Esophagus muscularis mucosa (tissue), 4 donors: Measurements from ENCODE around the gene ATP11A. TPM values are rescaled to one million over a fixed set of nuclear protein-coding genes. Genes with fewer than 3 reads are reported as not detected.

Experiments used
- DNase-seq: peaks from one replicate; pipeline ENCODE4 v3.0.0-alpha.2; 2017; ENCODE audit errors: extremely low spot score
- H3K27ac ChIP-seq, 4 donors: fragments of 200-600 bp; sonication (generic); replicated peaks in 1 of 4; 1 replicate in 3 of 4; 2 replicates in 1 of 4; pipeline ENCODE4 v1.5.1; 2016 to 2019; ENCODE audit warnings: mild to moderate bottlenecking in 1 of 4
- H3K27me3 ChIP-seq, 4 donors: fragments of 200-600 bp; sonication (generic); one replicate each; pipeline versions ENCODE4 v1.5.1 to v1.6.0; 2016 to 2019
- H3K36me3 ChIP-seq, 4 donors: fragments of 200-600 bp; sonication (generic); one replicate each; pipeline ENCODE4 v1.5.1; 2016 to 2019
- H3K4me1 ChIP-seq, 4 donors: fragments of 200-600 bp; sonication (generic); one replicate each; pipeline ENCODE4 v1.5.1; 2016 to 2019
- H3K4me3 ChIP-seq, 4 donors: fragments of 200-600 bp; sonication (generic); 1 replicate in 2 of 4; 2 replicates in 2 of 4; pipeline ENCODE4 v1.5.1; 2016 to 2019; ENCODE audit warnings: mild to moderate bottlenecking in 4 of 4, moderate library complexity in 1 of 4
- H3K9me3 ChIP-seq, 4 donors: fragments of 200-600 bp; sonication (generic); 1 replicate in 3 of 4; 2 replicates in 1 of 4; pipeline ENCODE4 v1.5.1; 2016 to 2019
- EP300 ChIP-seq: sonication (generic); formaldehyde crosslinking; IDR thresholded peaks from one replicate; pipeline ENCODE4 v1.6.1; 2017; ENCODE audit warnings: antibody characterized with exemption
- POLR2A ChIP-seq: fragments of 450-650 bp; IDR thresholded peaks from one replicate; pipeline ENCODE4 v1.6.1; 2017; ENCODE audit warnings: antibody characterized with exemption, moderate library complexity, mild to moderate bottlenecking, low read depth
- POLR2AphosphoS5 ChIP-seq, 2 donors: sonication (generic); formaldehyde crosslinking; IDR thresholded peaks; one replicate each; pipeline ENCODE4 v1.6.1; 2017; ENCODE audit warnings: antibody characterized with exemption in 2 of 2
- WGBS: methylation state at CpG from one replicate; pipeline ENCODE4 v1.1.5; 2018; 5-methylcytosine and 5-hydroxymethylcytosine counted together
- intact Hi-C: fragments of 100-400 bp; cut with DNase I; formaldehyde crosslinking; loops from one replicate; pipeline ENCODE4 v1.15.1; 2023
- total RNA-seq, 4 donors: library from RNA; depleted of rRNA; stranded (reverse); fragments of >200 nt; gene quantifications; one replicate each; pipeline versions ENCODE4 v1.1.0 to v1.2.1, GENCODE V29; 2016
- TF ChIP-seq, protein P1 (sequence below), 3 experiments: fragments of 200-600 bp in 2 of 3; fragments of 450-650 bp in 1 of 3; sonication (generic) in 2 of 3; IDR thresholded peaks; one replicate each; pipeline ENCODE4 v1.5.1; 2017 to 2019; ENCODE audit warnings: antibody characterized with exemption in 3 of 3, mild to moderate bottlenecking in 2 of 3, moderate library complexity in 1 of 3

Gene ATP11A
- total RNA-seq, 4 donors from 2014 or later: 11.2 to 27.8 (median 14.3) TPM

DNA sequence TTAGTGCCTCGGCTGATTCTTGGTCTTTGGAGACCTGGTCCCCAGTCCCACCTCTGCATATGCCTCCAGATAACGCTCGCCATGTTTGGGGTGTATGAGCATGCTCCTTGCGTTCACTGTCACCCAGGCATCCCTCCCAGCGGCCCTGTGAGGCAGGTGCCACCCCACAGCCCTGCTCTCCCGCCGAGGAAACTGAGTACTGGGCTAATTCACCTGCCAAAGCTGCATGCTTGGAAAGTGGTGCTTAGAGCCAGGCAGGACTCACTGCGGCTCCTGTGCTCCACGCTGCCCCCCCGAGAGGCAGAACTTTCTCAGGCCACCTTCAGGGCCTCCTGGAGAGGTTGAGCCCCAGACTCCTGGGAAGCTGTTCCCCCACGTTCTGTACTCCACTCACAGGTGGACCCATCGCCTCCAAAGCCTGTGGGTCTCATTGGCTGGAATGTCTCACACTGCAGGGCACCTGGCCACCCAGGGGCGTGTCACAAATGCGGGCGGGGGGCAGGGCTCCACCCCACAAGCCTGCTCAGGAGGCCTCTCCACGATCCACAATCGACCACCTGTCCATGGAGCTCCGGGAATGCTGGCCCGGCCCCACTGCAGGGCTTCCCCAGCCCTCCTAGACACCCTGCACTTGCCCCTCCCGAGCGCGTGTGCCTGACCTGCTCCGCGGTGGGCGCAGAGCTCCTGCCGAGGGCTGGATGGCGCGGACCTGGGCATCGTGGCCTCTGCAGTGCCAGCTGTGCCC is 64.6 kb downstream of the ATP11A start:
- intact Hi-C loops: no loop called here
- Histone ChIP-seq H3K4me3 (no peak overlapping the region), H3K4me1 (peaks cover 9 to 29% (median 19%) of the 10 kb centered on the region in 4 donors), H3K36me3 (peaks cover 0 to 4% (median 0%) of the 10 kb centered on the region in 4 donors), H3K9me3 (no peaks in the 10 kb centered on the region), H3K27ac (no peak overlapping the region), H3K27me3 (no peaks in the 10 kb centered on the region)
- DNase-seq: no peak
- TF ChIP-seq POLR2A (no peak), POLR2AphosphoS5 (IDR thresholded peaks at IDR 0.05) (no peak), EP300 (no peak)
- TF ChIP-seq, protein P1, sequence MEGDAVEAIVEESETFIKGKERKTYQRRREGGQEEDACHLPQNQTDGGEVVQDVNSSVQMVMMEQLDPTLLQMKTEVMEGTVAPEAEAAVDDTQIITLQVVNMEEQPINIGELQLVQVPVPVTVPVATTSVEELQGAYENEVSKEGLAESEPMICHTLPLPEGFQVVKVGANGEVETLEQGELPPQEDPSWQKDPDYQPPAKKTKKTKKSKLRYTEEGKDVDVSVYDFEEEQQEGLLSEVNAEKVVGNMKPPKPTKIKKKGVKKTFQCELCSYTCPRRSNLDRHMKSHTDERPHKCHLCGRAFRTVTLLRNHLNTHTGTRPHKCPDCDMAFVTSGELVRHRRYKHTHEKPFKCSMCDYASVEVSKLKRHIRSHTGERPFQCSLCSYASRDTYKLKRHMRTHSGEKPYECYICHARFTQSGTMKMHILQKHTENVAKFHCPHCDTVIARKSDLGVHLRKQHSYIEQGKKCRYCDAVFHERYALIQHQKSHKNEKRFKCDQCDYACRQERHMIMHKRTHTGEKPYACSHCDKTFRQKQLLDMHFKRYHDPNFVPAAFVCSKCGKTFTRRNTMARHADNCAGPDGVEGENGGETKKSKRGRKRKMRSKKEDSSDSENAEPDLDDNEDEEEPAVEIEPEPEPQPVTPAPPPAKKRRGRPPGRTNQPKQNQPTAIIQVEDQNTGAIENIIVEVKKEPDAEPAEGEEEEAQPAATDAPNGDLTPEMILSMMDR (IDR thresholded peaks at IDR 0.05): no peak
- WGBS: 97% methylated on average over 19 of the region's 29 CpGs

DNA sequence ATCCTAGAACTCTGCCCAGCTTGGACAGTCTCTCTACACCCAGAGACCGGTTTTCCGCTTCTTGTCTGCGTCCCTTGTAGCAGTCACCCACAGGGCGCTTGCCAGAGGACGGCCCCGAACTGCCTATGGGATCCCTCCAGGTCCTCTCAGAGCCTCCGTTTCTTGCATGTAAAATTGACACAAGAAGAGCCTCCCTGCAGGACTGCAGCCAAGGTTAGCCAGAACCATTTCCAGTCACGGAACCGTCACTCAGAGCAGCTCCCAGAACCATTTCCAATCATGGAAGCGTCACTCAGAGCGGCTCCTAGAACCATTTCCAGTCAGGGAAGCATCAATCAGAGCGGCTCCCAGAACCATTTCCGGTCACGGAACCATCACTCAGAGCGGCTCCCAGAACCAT is 65.5 kb downstream of the ATP11A start:
- no peak for TF ChIP-seq EP300
- TF ChIP-seq POLR2AphosphoS5 (IDR thresholded peaks at IDR 0.05): no peak
- TF ChIP-seq, protein P1 (IDR thresholded peaks at IDR 0.05): no peak
- no peak for TF ChIP-seq POLR2A
- intact Hi-C loops: no loop called here
- no peaks in the 10 kb centered on the region for H3K9me3 ChIP-seq
- H3K4me1 ChIP-seq: peaks cover 9 to 26% (median 19%) of the 10 kb centered on the region in 4 donors
- WGBS: 99% methylated on average over 15 of the region's 15 CpGs
- DNase-seq: no peak
- H3K4me3 ChIP-seq: no peak overlapping the region
- no peaks in the 10 kb centered on the region for H3K27me3 ChIP-seq
- H3K36me3 ChIP-seq: peaks cover 0 to 4% (median 0%) of the 10 kb centered on the region in 4 donors
- peak overlapping the region in 1 of 4 donors; percentile 61 for H3K27ac ChIP-seq

DNA sequence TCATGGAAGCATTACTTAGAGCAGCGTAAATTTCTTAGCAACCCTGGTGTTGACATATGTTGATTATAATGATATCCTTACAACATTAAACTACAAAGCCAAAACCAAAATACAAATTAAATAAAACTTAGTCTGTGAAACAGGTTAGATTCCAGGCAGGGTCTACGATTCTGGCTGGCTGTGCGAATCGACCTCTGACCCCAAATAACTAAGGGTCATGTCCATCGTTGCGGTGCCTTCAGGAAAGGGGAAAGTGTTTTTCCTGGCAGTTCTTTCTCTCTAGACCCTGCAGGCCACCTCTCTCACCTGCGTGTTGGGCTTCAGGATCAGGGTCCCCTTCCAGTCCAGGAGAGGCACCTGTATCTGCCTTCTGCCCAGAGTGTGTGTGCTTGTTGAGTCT is 66.2 kb downstream of the ATP11A start:
- Histone ChIP-seq H3K4me1 (peaks cover 9 to 26% (median 19%) of the 10 kb centered on the region in 4 donors), H3K27me3 (no peaks in the 10 kb centered on the region), H3K9me3 (no peaks in the 10 kb centered on the region), H3K36me3 (peaks cover 0 to 4% (median 0%) of the 10 kb centered on the region in 4 donors), H3K4me3 (no peak overlapping the region), H3K27ac (peak overlapping the region in 1 of 4 donors; percentile 12)
- TF ChIP-seq POLR2A: no peak
- no peak for TF ChIP-seq EP300
- no peak for TF ChIP-seq POLR2AphosphoS5 (IDR thresholded peaks at IDR 0.05)
- TF ChIP-seq, protein P1 (IDR thresholded peaks at IDR 0.05): no peak
- WGBS: 95% methylated on average over 6 of the region's 7 CpGs
- DNase-seq: no peak
- intact Hi-C loops: no loop called here

DNA sequence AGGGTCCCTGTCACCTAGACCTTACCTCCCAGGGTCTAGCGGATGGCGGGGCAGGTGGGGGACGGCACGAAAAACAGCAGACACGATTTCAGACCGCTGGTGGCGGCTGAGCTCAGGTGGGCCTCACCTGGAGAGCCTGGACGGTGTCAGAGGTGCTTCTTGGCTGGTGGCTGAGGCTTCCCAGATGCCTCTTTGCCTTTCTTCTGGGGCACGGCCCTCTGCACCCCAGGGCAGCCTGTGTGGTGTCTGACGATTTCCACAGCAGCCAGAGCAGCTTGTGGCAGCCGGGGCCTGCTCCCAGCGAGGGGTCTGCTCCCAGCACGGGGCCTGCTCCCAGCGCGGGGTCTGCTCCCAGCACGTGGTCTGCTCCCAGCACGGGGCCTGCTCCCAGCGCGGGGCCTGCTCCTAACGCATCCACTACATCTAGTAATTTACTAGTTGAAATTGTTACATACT is 66.7 kb downstream of the ATP11A start:
- WGBS: 94% methylated on average over 10 of the region's 20 CpGs
- H3K4me3 ChIP-seq: no peak overlapping the region
- peaks cover 9 to 26% (median 20%) of the 10 kb centered on the region in 4 donors for H3K4me1 ChIP-seq
- intact Hi-C loops: no loop called here
- H3K27ac ChIP-seq: peak overlapping the region in 1 of 4 donors; percentile 12
- H3K36me3 ChIP-seq: peaks cover 0 to 4% (median 0%) of the 10 kb centered on the region in 4 donors
- no peak for DNase-seq
- H3K27me3 ChIP-seq: no peaks in the 10 kb centered on the region
- TF ChIP-seq EP300 (no peak), POLR2A (no peak)
- no peaks in the 10 kb centered on the region for H3K9me3 ChIP-seq

- TF ChIP-seq, protein P1 (IDR thresholded peaks at IDR 0.05): no peak
- no peak for TF ChIP-seq POLR2A
- TF ChIP-seq EP300: no peak
- no peak for TF ChIP-seq POLR2AphosphoS5 (IDR thresholded peaks at IDR 0.05)
- no peak for DNase-seq
- H3K27me3 ChIP-seq: no peaks in the 10 kb centered on the region
- no peak overlapping the region for H3K27ac ChIP-seq
- peaks cover 0 to 4% (median 0%) of the 10 kb centered on the region in 4 donors for H3K36me3 ChIP-seq
- WGBS: 86% methylated on average over 16 of the region's 16 CpGs
- intact Hi-C loops: no loop called here
- H3K4me1 ChIP-seq: peaks cover 15 to 24% (median 22%) of the 10 kb centered on the region in 4 donors
- no peaks in the 10 kb centered on the region for H3K9me3 ChIP-seq
- H3K4me3 ChIP-seq: no peak overlapping the region
Observed at GRCh38 chr13:112756967-112757758, 67.3 kb downstream of the ATP11A start.
